GM19468 (cell line): ENCODE measurements around the gene MSANTD4.
"Not testable (repeated sequence)": the region's sequence is repeated elsewhere in the genome, so short reads cannot be mapped to it uniquely, and the experiment has no call there.

Experiments
- ATAC-seq: cut with Tn5 transposase; IDR thresholded peaks from one replicate; pipeline ENCODE4 v1.9.1; 2021; ENCODE audit warnings: mild to moderate bottlenecking, moderate library complexity, moderate number of reproducible peaks; ENCODE audit not compliant: unreplicated experiment; ENCODE audit errors: extremely low read depth

Gene MSANTD4

DNA sequence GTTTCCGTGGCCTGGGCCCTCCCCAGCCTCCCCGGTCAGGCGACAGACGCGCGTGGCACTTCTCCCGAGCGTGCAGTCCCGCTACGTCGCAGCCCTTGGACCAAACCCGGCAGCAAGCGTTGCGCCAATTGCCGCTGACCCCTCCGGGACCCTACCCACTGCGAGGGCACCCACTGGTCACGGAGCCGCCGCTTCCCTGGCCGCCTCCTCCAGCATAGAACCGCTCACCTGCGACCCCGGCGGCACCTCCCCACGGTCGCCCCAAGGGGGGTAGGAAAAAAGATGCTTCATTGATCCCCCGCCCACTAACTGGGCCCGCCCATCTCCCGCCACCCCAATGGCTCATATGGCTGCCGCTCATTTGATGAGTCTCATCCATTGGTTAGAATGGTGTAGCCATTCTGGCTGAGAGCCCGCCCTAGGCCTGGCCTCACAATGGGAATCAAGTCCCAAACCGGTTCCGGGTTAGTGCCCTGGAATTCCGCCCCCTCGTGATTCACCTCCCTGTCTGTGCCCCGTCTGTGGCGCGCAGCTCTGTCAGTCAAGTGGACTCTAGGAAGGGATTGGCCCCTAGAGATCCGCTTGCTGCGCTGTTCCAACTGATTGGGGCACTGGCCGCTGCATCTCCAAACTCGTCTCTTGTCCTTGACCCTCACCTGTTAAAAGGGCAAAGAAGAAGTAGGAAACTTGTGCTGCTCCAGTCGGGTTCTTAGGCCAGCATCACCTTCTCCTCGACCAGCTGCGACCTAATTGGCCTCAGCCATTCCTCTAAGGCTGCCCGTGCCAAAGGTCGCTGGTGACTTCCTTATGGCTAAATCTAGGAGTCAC, at the start of gene MSANTD4:
Gene MSANTD4, minus strand, starts transcription at position 274 of the 828 bp plus-strand sequence. CDS start 11,323 bp downstream, outside the sequence.
- peak; percentile 96 for ATAC-seq

DNA sequence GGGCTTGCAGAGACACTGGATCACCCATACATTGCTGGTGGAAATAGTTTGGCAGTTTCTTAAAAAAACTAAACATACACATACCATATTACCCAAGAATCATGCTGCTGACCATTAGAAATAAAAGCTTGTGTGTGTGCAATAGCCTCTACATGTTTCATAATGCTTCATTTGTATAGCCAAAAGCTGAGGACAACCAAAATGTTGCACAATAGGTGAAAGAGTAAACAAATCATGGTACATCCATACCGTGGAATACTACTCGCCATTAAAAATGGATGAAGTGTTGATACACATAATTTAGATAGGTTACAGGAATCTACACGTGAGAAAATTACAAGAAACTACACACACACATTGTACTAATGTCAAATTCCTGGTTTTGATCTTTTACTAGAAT, 48.6 kb upstream of the MSANTD4 start:
- ATAC-seq: no peak

DNA sequence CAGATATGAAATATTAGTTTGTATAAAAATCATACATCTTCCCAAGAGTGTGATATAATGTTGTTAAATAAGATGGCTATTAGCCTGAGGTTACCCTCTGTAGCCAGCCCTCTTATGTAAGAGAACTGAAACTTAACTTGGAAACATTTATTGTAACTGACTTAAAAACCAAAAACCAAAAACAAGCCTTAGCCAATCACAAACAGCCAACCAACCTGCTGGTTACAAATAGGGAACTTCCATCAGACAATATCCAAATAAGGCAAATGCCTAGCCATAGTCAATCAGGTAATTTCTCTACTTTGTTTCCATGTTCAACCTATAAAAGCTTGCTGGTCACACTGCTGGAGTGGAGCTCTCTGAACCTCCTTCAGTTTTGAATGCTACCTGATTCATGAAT, 41.0 kb upstream of the MSANTD4 start:
- ATAC-seq: no peak

DNA sequence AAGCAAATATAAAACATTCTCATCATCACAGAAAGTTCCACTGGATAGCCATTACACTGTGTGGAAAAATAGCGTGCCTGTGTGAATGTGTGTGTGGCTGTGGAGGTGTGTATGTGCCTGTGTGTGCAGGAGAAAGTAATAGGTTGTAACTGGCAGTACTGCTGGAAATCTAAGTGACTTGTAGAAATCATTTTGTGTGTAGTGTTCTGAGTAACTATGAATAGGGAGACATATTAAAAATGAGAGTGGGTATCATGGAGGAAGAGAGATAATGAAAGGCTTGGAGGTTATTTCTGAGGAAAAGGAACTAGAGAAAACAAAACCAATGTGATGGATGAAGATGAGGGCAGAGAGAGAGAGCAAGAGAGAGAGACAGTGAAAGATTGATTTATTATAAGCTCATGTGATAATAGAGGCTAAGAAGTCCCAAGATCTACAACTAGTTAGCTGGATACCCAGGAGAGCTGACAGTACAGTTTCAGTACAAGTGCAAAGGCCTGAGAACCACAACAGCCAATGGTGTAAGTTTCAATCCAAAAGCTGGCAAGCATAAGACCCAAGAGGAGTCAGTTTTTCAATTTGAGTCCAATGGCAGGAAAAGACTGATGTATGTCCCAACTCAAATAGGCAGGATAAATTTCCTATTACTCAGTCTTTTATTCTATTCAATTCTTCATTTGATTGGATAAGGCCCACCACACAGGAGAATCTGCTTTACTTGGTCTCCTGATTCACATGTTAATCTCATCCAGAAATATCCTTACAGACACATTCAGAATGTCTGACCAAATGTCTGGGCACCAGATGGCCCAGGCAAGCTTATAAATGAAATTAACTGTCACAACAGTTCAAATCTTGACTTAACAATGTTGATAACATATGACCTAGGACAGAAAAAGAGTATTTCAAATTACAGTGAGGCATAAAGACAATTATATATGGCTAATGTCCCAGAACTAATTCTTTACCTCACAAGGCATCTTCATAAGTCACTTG, 40.2 kb upstream of the MSANTD4 start:
- ATAC-seq: no peak

DNA sequence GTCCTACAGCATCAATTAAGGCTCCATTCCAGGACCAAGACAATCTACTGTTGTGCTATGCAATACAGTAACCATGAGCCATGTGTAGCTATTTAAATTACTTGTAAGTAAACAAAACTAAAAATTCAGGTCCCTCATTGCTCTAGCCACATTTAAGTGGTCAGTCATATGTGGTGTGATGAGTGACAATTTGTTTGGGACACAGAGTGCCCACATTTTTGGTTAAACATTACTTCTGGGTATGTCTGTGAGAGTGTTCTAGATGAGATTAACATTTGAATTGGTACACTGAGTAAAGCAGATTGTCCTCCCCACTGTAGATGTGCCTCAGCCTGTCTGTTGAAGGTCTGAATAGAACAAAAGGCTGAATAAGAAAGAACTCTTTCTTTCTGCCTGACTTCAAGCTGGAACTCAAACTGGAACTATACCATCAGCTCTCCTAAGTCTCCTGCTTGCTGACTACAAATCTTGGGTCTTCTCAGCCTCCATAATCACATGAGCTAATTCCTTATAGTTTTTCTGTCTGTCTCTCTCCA, 39.3 kb upstream of the MSANTD4 start:
- ATAC-seq: no peak

DNA sequence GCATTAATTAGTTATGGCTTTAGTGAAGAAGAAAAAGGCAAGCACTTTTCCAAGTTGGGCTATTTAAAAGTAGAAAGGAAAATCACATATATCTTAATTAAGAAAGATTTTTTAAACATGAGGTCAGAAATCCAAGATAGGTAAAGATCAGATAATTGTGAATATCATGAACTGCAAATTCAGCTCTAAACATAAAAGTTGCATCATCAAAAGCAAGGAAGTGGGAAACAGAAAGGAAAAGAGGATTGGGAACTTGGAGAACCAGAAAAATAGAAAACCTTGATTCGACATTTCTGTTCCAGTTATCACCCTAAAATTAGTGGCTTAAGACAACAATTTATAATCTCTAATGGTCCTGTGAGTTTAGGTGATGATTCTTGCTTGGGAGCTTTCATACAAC, 37.6 kb upstream of the MSANTD4 start:
- ATAC-seq: no peak

DNA sequence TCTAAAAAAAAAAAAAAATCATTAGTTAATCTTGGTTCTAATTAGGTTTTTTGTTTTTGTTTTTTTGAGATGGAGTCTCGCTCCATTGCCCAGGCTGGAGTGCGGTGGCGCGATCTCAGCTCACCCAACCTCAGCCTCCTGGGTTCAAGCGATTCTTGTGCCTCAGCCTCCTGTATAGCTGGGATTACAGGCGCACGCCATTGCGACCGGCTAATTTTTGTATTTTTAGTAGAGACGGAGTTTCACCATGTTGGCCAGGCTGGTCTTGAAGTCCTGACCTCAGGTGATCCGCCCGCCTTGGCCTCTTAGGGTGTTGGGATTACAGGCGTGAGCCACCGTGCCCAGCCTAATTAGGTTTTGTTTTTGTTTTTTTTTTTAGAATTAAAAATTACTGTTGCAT, 36.3 kb upstream of the MSANTD4 start:
- not testable (repeated sequence) for ATAC-seq

DNA sequence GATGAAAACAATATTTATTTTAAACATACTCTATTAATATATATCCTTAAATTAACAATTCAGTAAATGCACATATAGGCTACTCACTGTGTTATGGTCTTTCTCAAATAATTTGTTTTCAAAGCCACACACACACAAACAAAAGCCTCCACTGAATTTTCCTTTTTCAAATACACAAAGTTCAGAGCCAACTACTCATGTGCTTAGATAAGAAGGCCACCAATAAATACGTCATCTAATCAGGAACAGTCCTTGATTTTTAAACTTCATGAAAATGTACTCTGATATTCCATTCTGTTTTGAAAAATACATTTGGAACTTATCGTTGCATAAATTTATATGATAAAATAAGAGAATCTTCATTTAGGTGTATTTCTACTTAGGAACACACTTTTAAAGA, 29.1 kb upstream of the MSANTD4 start:
- ATAC-seq: no peak

DNA sequence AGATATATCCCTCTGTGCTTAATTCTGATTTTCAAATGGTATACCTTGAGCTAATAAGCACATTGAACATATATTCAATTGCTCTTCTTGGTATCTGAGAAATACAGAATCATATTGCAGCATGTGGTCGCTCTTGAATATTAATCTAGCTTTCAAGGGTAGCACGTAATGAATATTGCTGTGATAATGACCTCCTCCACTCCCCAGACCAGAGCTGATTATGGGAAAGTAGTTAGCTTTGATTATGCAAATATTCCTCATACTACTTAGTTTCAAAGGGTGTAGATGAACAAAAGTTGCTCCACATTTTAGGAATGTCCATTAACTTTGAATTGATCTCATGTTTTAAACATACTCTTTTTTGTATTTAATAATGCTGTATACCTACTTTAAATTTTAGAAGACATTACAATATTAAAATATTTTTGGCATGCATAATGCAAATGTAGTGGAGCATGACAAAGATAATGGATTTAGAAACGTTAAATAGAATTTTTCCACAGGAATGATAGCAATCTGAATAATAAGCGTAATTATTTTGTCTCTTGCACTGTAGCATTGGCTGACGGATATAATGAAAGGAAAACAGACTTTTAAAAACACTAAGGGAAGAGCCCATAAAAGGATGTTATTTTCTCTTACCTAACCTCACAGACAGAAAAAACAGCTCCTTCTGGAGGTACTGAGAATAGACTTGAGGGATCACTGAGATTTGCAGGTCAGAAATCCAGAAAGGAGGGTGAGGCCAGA, 27.9 kb upstream of the MSANTD4 start:
- ATAC-seq: no peak

DNA sequence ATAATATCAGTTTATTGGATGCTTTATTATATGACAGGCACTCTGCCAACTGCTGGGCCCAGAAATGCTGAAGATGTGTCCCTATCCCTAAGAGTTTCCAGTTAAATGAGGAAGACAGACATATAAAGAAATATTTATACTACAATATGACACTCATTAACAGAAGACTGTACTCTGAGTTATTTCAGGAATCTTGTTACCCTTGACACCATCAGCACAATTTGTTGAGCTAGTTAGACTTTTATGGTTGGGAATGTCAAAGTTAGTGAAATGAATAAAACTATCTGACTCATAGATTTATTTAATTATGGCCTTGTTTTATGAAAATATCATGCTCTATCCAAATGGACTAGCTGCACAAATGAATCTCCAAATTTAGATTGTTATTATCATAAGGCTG, 25.6 kb upstream of the MSANTD4 start:
- no peak for ATAC-seq

DNA sequence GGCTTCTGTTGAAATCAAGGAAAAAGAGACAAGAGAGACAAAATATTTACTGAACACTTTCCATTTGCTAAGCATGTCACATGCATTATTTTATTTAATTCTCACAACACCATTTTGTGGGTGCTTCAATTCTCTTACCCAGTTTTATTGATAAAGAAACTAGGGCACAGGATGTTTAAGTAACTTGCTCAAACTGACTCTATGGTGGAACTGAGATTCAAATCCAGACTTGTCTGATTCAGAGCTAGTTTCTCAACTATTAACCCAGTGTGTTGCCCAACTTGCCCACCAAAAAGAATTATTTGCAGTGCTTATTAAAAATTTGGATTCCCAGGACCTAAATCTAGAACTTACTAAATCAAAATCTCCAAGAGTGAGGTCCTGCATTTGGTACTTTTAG, 21.5 kb upstream of the MSANTD4 start:
- no peak for ATAC-seq

DNA sequence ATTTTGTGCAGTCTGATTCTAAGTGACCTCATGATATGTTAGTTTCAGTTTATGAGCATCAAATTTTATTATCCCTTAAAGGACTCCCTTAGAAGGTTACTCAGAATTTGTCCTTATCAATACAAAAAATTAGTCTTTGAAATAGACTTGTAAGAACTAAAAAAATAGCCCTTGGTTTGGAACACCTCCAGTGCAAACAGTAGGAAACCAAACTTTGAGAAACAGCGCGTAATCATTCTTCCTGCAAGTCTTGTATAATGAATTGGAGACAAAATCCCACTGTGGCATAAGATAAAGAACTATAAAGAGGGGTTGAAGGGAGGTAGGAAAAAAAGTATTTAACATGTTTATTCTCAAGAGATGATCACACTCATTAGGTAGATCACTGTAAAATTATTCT, 10.8 kb upstream of the MSANTD4 start:
- ATAC-seq: no peak

DNA sequence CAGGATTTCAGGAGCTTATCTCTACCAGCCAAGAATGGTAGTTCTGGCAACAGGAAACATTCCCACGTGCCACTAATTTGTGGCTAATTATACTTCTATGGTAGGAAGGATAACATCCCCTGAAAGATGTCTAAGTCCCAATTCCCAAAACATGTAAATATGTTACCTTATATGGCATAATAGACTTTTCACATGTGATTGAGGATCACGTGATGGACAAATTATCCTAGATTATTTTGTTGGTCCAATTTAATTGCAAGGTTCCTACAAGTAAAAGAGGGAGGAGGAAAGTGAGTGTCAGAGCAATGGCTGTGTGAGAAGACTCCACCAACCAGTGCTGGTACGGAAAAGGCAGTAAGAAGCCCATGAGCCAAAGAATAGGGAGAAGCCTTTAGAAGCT, 9.9 kb upstream of the MSANTD4 start:
- ATAC-seq: no peak

DNA sequence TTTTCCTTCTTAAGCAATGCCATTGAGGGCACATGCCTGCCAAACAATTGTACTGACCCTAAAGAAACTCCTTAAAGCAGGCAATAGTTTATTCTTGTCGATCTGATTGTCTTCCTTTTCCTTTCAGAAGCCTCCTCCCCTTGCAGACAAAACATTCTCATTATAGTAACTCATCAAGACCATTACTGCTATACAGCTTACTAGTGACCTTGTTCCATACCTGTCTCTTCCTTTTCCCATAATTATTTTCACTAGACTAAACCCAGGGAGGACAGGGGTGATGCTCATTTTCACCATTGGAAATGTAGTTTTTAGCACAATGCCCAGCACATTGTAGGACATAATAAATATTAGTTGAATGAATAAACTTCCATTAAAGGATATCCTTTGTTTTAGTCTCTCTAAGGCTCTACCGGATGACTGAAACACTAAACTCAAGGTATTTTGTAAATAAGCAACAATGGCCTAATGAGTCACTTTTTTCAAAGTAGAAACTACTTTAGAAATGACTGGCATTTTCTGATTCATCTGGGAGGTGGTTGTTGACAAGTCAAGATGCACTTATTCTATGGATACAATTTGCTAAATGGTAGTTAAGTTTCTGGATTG, 9.3 kb upstream of the MSANTD4 start:
- ATAC-seq: no peak

DNA sequence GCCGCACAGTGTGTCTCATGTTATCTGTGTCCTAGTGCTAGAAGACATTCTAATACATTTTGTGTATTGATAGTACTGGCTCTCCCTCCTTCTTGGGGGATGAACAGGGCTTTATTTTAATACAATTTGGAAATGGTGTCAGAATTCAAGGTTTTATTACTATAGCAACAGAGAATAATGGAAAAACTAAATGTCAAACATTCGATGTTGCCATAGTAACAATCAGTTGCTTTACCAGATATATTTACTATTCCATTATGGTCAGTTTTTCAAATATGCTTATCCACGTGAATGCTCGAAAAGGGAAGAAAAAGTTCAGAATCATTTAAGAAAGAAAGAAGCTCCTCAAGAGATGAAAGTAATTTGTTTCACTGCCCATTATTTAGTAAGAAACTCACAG, 8.6 kb upstream of the MSANTD4 start:
- ATAC-seq: no peak

DNA sequence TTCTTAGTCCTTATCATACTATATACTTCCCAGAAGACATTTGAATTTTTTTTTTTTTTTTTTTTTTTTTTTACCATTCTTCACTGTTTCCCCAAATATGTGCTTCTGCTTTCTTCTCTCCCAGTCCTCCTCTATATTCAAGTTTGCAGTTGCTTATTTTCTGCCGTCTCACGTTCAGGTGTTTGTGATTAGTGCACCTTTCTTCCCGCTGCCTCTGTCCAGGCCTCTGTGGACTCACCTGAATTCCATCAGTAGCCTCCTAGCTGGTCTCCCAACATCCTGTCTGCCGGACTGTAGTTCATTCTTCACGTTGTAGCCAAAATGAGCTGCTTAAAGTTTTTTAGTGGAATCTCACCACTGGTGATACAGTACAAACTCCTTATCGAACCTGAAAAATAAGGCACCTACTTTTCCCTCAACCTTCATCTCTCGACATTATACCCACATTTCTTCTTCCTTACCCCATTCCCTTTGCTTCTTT, 795 bp upstream of the MSANTD4 start:
- ATAC-seq: no peak

DNA sequence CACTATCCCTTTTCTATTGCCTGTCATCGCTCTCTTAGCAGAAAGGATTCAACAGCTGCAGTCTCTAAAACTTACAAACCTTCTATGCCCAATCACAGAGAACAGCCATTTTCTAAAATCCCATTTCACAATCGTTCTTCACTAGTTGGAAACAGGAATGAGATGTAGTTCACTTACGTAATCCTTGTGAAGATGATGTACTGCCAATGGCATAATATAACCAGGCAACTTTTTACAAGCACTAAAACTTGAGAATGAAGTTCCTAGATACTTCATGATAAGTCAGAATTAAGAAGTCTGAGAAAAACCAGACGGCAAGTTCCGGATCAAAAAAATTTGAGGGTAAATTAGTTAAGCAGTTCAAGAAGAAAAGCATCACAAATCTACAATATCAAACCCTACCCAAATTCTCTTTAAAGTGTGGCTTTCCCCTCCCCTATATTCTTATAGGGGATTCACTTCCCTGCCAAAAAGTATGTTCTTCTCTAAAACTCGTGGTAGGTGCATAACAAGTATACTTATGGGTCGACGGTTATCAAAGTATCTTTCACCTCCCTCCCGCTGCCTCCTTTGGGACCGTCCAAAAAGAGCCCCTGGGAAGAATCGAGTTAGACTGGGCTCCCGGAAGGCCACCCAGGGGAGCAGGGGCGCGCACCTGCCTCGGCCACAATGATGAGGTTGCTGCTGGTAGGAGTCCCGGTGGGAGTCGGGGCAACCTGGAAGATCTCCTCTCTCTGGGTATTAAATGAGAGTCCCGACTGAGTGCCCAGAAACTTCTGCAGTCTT, 666 bp downstream of the MSANTD4 start:
- ATAC-seq: peak; percentile 0

DNA sequence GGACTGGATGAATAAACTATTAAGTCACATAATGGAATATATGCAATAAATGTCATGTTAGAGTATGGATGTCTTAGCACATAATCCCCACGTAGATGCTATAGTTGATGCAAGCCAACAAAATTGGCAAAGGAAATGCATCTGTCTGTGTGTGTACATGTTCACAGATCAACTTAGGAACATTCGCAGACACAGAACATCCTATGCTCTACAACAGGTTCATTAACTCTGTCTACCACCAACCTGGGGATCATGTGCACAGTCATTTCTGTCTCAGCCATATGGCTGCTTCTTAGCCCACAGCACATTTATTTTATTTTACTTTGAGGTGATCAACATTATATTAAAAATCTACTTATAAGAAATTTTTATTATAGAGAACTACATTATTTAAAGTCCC, 4.9 kb downstream of the MSANTD4 start:
- ATAC-seq: no peak

DNA sequence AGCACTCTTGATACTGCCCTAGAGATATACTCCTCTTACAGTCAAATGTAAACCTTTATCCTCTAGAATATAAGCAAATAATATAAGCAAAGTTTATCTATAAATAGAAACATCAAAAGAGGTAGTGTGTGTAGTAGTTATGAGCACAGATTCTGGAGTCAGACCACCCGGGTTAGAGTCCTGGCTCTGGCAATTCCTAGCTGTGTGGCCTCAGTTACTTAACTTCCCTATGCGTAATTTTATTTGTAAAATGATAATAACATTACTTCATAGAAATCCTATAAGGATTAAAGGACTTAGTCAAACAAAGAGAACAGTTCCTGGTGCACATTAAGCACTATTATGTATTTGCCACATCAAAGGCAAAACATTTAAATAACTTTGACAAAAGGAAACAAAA, 7.0 kb downstream of the MSANTD4 start:
- no peak for ATAC-seq
